HG03457 (cell line): ENCODE results near the gene GNAT1.

ENCODE experiments used
- ATAC-seq: cut with Tn5 transposase; IDR thresholded peaks from one replicate; pipeline ENCODE4 v1.9.1; 2021; ENCODE audit warnings: moderate number of reproducible peaks; ENCODE audit not compliant: unreplicated experiment

Gene GNAT1

DNA sequence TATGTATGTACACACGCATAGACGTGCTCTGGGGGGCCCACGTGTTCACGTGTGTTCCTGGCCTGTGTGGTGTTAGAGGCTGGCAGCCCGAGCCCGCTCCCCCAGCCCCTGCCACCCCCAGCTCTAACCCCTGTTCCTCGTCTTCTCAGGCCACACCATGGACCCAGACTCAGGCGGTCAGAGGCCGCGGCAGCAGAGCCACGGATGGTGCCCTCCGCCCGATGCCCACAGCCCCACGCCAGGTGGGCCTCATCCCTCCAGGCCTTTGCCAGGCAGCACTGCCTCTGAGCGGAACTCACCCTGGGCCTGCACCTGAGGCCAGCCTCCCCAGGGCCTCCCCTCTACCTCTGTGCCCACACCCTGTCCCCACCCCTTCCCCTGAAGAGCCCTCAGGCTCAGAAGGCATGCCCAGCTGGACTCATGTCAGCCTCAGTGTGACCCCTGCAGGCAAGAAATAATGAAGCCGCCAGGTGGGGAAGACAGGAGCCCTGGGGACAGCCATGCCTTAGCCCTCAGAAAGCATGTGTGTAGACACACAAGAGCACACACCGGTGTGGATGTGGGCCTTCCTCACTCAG, 16.4 kb upstream of the GNAT1 start:
- ATAC-seq, result no peak

DNA sequence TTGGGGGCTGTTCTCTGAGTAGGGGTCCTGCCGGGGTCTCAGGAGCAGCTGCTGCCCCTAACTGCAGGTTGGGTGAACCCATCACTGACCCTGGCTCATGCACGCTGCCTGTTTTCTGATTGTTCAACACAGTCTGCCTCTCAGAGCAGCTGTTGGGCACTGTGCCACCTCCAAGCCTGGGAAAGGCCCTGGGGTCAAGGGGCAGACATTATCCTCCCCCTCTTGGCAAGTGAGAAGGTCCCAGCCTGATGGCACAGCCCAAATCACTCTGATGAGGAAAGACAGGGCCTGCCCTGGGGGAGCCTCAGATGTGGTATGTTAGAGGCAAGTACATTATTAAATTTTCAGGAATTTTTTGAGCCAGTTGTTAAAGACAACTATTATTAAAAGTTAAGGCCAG, 14.1 kb upstream of the GNAT1 start:
- ATAC-seq, result no peak

DNA sequence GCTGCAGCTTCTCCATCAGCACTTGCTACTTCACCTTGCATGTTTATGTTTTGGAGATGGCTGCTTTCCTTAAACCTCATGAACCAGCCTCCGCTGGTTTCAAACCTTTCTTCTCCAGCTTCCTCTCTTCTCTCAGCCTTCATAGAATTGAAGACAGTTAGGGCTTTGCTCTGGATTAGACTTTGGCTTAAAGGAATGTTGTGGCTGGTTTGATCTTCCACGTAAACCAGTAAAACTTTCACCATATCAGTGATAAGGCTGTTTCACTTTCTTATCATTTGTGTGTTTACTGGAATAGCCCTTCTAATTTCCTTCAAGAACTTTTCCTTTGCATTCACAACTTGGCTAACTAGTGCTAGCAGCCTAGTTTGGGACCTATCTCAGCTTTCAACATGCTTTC, 11.7 kb upstream of the GNAT1 start:
- no peak for ATAC-seq

DNA sequence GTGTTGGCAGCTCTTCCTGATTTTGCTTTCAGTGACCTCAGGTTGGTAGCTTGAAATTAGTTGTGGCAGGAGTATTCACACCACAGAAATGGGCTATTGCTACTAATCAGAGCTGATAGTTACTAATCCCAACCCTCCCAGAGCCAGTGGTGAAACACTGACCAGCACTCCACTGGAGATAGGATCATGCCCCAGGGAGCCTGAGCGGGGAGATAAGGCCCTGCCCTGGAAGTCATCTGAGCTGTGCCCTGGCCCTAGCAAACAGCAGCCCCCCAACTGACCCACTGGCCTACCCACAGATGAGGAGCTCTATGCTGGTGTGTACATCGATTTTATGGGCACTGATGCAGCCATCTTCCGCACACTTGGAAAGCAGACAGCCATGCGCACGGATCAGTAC, 9.4 kb upstream of the GNAT1 start:
- ATAC-seq, result no peak

DNA sequence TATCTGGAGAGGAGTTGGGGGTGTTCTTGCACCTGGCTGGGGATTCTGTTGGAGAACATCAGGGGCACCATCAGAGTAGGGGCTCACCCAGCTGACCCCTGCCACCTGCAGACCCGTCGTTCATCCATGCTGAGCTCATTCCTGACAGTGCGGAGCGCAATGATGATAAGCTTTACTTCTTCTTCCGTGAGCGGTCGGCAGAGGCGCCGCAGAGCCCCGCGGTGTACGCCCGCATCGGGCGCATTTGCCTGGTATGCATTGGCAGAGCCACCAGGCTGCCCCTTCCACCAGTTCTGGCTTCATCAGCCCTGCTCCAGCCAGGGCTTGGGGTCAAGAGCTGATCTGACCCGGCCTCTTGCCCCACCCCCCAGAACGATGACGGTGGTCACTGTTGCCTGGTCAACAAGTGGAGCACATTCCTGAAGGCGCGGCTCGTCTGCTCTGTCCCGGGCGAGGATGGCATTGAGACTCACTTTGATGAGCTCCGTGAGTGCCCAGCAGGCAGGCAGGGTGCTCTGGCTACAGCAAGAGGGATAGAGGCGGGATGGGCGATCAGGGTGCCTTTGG, 8.8 kb upstream of the GNAT1 start:
- no peak for ATAC-seq

DNA sequence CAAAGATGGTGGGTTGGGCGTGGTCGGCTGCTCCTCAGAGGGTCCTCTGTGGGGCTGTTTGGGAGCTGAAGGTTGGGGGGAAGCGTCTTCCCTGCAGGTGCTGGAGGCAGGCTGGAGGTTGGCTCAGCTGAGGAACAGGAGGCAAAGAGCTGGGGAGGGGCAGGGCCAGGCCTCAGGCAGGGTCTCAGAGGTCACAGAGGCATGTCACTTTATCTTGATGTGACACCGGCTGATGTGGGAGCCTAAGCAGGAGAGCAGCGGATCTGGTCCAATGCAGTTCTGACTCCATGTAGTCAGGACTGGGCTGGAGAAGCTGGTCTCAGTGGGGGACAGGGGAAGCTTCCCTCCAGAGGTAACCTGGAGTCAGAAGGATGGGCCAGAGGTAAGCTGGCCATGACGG, 7.7 kb upstream of the GNAT1 start:
- no peak for ATAC-seq

DNA sequence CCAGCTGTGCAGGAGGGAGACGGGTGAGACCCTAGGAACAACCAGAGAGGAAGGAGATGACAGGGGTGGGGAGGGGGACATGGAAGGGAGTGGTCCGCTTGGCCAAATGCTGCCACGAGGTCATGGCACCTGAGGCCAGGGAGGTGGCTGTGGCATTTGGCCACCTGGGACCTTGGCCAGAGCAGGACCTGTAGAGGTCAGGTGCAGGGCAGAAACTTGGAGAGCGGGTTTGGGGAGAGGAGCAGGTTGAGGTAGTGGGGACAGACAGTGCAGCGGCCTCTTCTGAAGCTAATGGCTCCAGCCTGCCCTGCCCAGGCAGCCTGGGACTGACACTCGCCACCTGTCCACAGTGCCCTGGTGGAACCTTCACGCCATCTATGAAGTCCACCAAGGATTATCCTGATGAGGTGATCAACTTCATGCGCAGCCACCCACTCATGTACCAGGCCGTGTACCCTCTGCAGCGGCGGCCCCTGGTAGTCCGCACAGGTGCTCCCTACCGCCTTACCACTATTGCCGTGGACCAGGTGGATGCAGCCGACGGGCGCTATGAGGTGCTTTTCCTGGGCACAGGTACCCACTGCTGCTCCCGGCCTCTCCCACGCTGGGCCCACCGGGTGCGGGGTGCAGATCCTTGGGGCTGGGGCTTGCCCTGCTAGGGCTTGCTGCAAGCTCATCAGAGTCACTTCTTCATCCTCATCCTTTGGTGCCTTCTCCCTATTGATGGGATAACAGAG, 7.0 kb upstream of the GNAT1 start:
- no peak for ATAC-seq

DNA sequence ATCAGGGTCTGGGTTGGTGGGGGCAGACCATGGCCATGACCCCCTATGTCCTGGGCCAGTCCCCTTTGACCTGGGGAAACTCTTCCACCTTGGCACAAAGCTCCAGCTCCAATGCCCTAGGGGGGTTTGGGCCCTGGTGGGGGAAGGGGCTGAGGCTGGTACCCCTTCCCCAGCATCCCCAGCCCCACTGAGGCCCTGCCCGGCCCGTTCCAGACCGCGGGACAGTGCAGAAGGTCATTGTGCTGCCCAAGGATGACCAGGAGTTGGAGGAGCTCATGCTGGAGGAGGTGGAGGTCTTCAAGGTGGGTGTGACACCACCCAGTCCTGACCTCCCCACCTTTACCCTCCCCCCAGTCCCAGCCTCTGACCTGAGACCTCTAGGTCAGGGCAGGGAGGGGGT, 6.2 kb upstream of the GNAT1 start:
- no peak for ATAC-seq

DNA sequence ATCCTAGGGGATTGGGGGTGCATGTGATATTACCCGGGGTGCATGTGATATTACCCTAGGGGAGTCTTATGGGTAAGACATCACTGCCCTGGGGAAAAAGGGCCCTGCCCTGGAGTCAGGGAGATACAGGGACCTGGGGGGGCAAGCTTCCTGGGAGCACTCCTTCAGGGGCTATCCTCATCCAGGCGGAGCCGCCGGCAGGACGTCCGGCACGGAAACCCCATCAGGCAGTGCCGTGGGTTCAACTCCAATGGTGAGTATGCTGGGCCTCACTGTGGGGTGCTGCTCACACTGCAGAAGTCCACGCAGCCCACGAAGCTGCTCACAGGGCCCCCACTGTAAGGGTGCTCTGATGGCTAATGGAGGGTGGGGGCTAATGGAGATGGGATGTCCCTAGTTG, 5.3 kb upstream of the GNAT1 start:
- no peak for ATAC-seq

DNA sequence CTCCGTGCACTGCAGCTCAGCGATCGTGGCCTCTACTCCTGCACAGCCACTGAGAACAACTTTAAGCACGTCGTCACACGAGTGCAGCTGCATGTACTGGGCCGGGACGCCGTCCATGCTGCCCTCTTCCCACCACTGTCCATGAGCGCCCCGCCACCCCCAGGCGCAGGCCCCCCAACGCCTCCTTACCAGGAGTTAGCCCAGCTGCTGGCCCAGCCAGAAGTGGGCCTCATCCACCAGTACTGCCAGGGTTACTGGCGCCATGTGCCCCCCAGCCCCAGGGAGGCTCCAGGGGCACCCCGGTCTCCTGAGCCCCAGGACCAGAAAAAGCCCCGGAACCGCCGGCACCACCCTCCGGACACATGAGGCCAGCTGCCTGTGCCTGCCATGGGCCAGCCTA, 3.7 kb upstream of the GNAT1 start:
- no peak for ATAC-seq

DNA sequence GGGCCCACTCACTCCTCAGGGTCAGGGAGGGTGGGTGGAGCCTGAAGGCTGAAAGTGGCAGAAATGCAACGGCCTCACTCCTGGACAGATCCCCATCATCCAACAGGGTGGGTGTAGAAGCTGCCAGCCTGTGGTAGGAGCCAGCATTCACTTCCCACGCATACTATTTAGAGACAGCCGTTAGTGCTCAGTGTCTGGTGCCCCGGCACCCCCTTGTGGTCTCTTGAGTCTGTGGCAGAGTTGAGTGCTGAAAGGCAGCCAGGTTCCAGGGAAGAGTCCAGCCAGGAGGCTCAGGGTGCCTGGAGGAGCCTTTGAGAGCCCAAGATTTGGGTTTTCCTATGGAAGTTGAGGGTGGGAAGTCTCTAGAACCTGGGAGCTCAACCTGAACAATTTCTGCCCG, 2.1 kb upstream of the GNAT1 start:
- ATAC-seq, result no peak

DNA sequence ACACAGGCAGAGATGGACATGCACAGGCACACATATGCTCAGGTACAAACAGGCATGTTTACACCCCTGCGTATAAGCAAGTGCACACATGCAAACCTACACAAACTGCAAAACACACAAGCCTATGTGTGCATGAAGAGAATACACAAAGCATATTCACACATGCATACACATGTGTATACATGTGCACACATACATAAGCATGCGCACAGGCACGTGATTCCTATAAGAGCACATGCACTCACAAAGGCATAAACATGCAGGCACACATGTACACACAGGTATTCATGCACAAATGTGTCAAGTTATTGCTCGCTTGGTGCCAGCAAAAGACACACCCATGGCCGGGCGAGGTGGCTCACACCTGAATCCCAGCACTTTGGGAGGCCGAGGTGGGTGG, 1.4 kb upstream of the GNAT1 start:
- ATAC-seq, result no peak

DNA sequence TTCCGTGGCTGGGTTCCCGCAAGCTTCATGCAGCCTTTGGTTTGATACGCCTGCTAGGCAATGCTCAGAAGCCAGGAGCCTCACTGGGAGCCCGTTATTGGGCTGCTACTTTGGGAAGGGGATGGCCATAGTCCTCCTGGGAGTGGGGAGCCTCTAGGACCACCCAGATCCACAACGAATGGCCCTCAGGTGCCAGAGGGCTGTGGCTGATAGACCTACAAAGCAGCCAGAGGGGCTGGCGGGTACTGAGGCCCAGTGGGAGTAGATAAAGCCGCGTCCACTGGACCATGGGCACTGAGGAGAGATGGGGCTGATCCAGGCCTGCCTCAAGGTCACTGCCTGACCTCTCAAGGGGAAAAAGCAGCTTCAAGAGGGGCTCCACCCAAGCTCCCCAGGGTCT, 714 bp downstream of the GNAT1 start:
- ATAC-seq, result no peak

DNA sequence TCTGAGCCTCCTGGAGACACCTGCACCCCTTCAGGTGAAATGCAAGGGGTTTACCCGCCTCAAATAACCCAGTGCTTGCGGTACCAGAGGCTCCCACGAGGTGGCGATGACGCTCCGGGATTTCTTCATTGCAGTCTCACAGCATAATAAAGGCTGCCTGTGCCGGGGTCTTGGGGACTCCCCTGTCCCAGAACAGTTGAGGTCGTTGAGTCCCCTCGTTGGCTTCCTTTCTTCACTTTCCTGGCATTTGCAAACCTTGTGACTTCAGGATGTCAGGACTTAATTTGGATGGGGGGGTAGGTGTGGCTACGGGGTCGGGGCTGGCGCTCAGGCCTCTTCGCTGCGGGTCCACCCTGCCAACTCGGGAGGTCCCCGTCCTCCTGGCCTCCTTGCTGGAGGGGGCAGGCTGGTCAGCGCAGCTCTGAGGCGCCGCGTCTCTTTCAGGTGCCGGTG, 1.3 kb downstream of the GNAT1 start:
- ATAC-seq, result no peak

DNA sequence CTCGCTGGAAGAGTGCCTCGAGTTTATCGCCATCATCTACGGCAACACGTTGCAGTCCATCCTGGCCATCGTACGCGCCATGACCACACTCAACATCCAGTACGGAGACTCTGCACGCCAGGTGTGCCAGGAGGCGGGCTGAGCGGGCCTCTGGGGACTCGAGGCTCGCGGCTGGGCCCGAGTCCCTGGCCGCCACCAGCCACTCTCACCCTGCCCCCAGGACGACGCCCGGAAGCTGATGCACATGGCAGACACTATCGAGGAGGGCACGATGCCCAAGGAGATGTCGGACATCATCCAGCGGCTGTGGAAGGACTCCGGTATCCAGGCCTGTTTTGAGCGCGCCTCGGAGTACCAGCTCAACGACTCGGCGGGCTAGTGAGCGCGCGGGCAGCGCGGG, 1.9 kb downstream of the GNAT1 start:
- no peak for ATAC-seq

DNA sequence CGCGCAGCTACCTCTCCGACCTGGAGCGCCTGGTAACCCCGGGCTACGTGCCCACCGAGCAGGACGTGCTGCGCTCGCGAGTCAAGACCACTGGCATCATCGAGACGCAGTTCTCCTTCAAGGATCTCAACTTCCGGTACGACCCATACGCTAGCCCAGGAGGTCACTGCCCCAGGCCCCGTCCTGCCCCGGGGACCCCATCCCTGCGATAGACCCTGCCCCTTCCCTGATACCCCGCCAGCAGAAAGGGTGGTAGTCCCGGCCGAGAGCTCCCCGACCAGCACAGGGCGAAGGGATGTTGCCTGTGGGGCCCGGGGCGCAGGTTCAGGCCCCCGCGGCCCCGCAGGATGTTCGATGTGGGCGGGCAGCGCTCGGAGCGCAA, 2.3 kb downstream of the GNAT1 start:
- no peak for ATAC-seq

DNA sequence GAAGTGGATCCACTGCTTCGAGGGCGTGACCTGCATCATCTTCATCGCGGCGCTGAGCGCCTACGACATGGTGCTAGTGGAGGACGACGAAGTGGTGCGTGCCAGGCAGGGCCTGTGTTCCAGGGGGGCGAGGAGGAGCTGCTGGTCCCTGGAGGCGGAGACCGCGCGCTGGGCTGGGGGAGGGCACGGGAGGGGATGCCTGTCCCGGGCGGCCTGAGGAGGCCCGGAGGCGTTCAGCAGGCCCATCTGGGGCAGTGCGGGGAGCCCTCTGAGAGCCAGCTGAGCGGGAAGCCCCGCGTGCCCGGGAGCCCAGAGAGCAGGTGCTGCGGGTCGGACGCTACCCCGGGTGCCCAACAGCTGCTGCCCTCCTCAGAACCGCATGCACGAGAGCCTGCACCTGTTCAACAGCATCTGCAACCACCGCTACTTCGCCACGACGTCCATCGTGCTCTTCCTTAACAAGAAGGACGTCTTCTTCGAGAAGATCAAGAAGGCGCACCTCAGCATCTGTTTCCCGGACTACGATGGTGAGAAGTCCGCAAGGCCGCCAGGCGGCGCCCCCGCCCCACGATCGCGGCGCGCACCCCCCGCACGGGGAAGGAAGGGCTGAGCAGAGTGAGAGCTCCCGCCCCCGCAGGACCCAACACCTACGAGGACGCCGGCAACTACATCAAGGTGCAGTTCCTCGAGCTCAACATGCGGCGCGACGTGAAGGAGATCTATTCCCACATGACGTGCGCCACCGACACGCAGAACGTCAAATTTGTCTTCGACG, 2.9 kb downstream of the GNAT1 start:
- ATAC-seq, result no peak

DNA sequence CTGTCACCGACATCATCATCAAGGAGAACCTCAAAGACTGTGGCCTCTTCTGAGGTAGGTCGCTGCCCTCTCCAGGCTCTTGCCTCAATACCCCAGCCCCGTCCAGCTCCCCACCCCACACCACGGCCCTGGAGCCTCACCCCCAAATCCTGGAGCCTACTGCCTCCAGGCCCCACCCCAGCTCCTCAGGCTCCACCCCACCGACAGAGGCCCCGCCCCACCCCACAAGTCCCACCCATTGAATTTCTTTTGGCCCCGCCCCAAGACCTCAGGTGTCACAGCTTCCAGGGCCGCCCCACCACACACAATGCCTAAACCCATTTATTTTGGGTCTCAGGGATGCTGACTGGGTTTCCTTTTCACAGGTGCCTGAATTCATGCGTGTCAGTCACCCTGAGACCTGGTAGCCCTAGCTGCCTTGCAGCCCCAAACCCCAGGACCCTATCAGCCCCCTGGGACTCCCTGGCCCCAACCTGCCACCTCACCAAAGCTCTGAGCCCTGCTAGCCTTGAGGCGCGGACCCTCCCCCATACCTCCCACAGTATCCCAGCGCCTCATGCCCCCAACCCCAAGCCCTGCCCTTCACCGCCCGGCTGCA, 3.6 kb downstream of the GNAT1 start:
- ATAC-seq, result no peak

DNA sequence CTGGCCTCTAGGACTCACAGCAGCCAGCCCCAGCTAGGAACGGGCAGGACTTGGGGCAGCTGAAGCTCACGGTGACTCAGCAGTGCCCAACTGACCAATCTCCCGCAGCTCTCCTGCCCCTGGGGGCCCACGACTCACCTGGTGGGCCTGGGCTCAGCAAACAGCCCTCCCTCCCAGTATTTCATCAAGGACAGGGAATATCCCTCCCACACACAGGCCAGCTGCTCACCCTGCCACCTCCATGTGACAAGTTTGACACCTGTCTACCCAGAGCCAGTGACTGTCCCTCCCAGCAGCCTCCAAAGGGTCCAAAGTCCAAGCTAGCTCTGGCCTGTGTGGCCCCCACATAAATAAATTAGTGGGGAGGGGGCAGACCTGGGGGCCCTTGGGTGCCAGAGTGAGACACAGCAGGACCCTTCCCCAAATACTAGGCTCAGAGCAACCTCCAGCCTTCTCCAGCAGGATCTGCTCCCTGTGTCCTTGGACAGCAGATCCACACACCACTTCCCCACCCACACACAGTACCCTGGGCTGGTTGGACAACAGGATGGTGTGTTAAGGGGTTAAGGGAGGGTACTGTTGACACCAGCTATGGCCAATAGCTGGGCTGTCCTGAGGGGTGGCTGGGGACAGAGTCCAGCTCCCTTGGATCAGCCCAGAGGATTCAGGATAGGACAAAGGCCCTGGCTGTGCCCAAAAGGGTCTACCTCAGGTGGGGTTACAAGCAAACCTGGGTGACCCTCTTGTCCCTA, 4.3 kb downstream of the GNAT1 start:
- no peak for ATAC-seq

DNA sequence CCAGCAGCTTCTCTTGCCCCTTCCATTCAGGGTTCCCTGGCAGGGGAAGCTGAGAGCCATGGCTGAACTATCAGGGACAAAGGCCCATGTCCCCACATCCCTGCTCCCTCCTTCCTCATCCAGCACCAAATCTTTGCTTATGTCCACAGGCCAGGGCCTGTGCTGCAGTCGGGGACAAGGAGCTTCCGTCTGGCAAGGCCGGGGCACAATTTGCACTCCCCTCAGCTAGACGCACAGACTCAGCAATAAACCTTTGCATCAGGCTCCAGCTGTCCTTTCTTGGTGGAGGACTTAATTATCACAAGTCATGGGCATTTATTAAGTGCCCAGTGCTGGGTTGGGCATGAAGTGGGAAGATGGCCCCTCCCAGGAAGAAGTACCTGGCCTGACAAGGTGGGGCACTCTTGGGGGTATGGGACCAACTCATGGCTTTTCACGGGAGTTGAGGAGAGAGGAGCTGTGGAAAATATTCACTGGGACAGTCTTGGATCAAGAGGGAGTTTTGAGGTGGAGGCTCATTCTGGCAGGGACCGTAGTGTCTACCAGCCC, 4.9 kb downstream of the GNAT1 start:
- ATAC-seq, result no peak
